ENCODE data around the gene NQO2. TPM values are rescaled to one million over a fixed set of nuclear protein-coding genes. Genes with fewer than 3 reads are reported as not detected.
"Not testable (repeated sequence)": the region's sequence is repeated elsewhere in the genome, so short reads cannot be mapped to it uniquely, and the experiment has no call there.

Gene NQO2
- total RNA-seq, 1 donor from 2014 or later = 45.6 TPM

- Mint-ChIP-seq H3K4me3 (ENCODE audit: low read depth) (peak overlapping the region; percentile 90), H3K4me1 (ENCODE audit: low read depth) (peaks cover 27% of the 10 kb centered on the region)
- intact Hi-C loops (cut with micrococcal nuclease) = no loop called here
Measured at GRCh38 chr6:3001146-3001772, 1.6 kb downstream of the NQO2 start.

GRCh38 chr6:3001773-3002293, 2.1 kb downstream of the NQO2 start:
- Mint-ChIP-seq H3K27me3 (ENCODE audit: low read depth) (no peaks in the 10 kb centered on the region), H3K9me3 (no peaks in the 10 kb centered on the region), H3K36me3 (ENCODE audit: low read depth) (peaks cover 36% of the 10 kb centered on the region), H3K27ac (no peak overlapping the region), H3K4me3 (ENCODE audit: low read depth) (peak overlapping the region; percentile 28), H3K4me1 (ENCODE audit: low read depth) (peaks cover 27% of the 10 kb centered on the region)
- no peak for DNase-seq (ENCODE audit: low spot score)
- intact Hi-C loops (cut with micrococcal nuclease) = loop anchor here (1.0 kb wide), 1 partner anchor 21 kb away; no protein-coding TSS in a partner anchor

More at GRCh38 chr6:3001146-3001772, 1.6 kb downstream of the NQO2 start:
- no peak for DNase-seq (ENCODE audit: low spot score)
- H3K27ac Mint-ChIP-seq = no peak overlapping the region
- H3K27me3 Mint-ChIP-seq (ENCODE audit: low read depth) = no peaks in the 10 kb centered on the region
- peaks cover 30% of the 10 kb centered on the region for H3K36me3 Mint-ChIP-seq (ENCODE audit: low read depth)
- H3K9me3 Mint-ChIP-seq = no peaks in the 10 kb centered on the region

- DNase-seq (ENCODE audit: low spot score); H3K27me3 Mint-ChIP-seq (ENCODE audit: low read depth); H3K9me3 Mint-ChIP-seq; intact Hi-C loops (cut with micrococcal nuclease); H3K4me3 Mint-ChIP-seq (ENCODE audit: low read depth): not testable (repeated sequence)
- H3K27ac Mint-ChIP-seq = peak overlapping the region; percentile 20
- H3K4me1 Mint-ChIP-seq (ENCODE audit: low read depth) = peaks cover 24% of the 10 kb centered on the region
- peaks cover 48% of the 10 kb centered on the region for H3K36me3 Mint-ChIP-seq (ENCODE audit: low read depth)
Measured at GRCh38 chr6:3003226-3003625, 3.5 kb downstream of the NQO2 start.

- H3K36me3 Mint-ChIP-seq (ENCODE audit: low read depth) = peaks cover 66% of the 10 kb centered on the region
- no peaks in the 10 kb centered on the region for H3K27me3 Mint-ChIP-seq (ENCODE audit: low read depth)
- intact Hi-C loops (cut with micrococcal nuclease) = no loop called here
- no peak overlapping the region for H3K27ac Mint-ChIP-seq
- peaks cover 16% of the 10 kb centered on the region for H3K4me1 Mint-ChIP-seq (ENCODE audit: low read depth)
- H3K9me3 Mint-ChIP-seq = peaks cover 9% of the 10 kb centered on the region
- DNase-seq (ENCODE audit: low spot score) = no peak
- no peak overlapping the region for H3K4me3 Mint-ChIP-seq (ENCODE audit: low read depth)
Measured at GRCh38 chr6:3005077-3005476, 5.4 kb downstream of the NQO2 start.

- intact Hi-C loops (cut with micrococcal nuclease) = no loop called here
- no peak overlapping the region for H3K4me3 Mint-ChIP-seq (ENCODE audit: low read depth)
- H3K27me3 Mint-ChIP-seq (ENCODE audit: low read depth) = no peaks in the 10 kb centered on the region
- peaks cover 17% of the 10 kb centered on the region for H3K9me3 Mint-ChIP-seq
- no peak for DNase-seq (ENCODE audit: low spot score)
- peaks cover 74% of the 10 kb centered on the region for H3K36me3 Mint-ChIP-seq (ENCODE audit: low read depth)
- H3K4me1 Mint-ChIP-seq (ENCODE audit: low read depth) = peaks cover 15% of the 10 kb centered on the region
- no peak overlapping the region for H3K27ac Mint-ChIP-seq
Measured at GRCh38 chr6:3005874-3006273, 6.2 kb downstream of the NQO2 start.

- Mint-ChIP-seq H3K36me3 (ENCODE audit: low read depth) (peaks cover 80% of the 10 kb centered on the region), H3K4me1 (ENCODE audit: low read depth) (peaks cover 15% of the 10 kb centered on the region), H3K27ac (peak overlapping the region; percentile 35), H3K4me3 (ENCODE audit: low read depth) (no peak overlapping the region), H3K27me3 (ENCODE audit: low read depth) (no peaks in the 10 kb centered on the region), H3K9me3 (peaks cover 23% of the 10 kb centered on the region)
- intact Hi-C loops (cut with micrococcal nuclease) = no loop called here
- DNase-seq (ENCODE audit: low spot score) = no peak
Measured at GRCh38 chr6:3006476-3006875, 6.8 kb downstream of the NQO2 start.

- Mint-ChIP-seq H3K4me3 (ENCODE audit: low read depth) (no peak overlapping the region), H3K36me3 (ENCODE audit: low read depth) (peaks cover 85% of the 10 kb centered on the region), H3K27ac (no peak overlapping the region), H3K9me3 (peaks cover 34% of the 10 kb centered on the region), H3K4me1 (ENCODE audit: low read depth) (peaks cover 9% of the 10 kb centered on the region), H3K27me3 (ENCODE audit: low read depth) (no peaks in the 10 kb centered on the region)
- intact Hi-C loops (cut with micrococcal nuclease) = no loop called here
- no peak for DNase-seq (ENCODE audit: low spot score)
Measured at GRCh38 chr6:3007571-3007970, 7.9 kb downstream of the NQO2 start.

- H3K4me1 Mint-ChIP-seq (ENCODE audit: low read depth); H3K27me3 Mint-ChIP-seq (ENCODE audit: low read depth); intact Hi-C loops (cut with micrococcal nuclease); H3K27ac Mint-ChIP-seq; H3K4me3 Mint-ChIP-seq (ENCODE audit: low read depth); DNase-seq (ENCODE audit: low spot score): not testable (repeated sequence)
- peaks cover 87% of the 10 kb centered on the region for H3K36me3 Mint-ChIP-seq (ENCODE audit: low read depth)
- peaks cover 39% of the 10 kb centered on the region for H3K9me3 Mint-ChIP-seq
Measured at GRCh38 chr6:3008712-3009265, 9.1 kb downstream of the NQO2 start.

GRCh38 chr6:3009930-3010329, 10.2 kb downstream of the NQO2 start:
- H3K27me3 Mint-ChIP-seq (ENCODE audit: low read depth) = no peaks in the 10 kb centered on the region
- H3K27ac Mint-ChIP-seq = no peak overlapping the region
- no peak for DNase-seq (ENCODE audit: low spot score)
- H3K4me3 Mint-ChIP-seq (ENCODE audit: low read depth) = no peak overlapping the region
- H3K4me1 Mint-ChIP-seq (ENCODE audit: low read depth) = peaks cover 6% of the 10 kb centered on the region
- intact Hi-C loops (cut with micrococcal nuclease) = no loop called here
- H3K9me3 Mint-ChIP-seq = peaks cover 39% of the 10 kb centered on the region
- H3K36me3 Mint-ChIP-seq (ENCODE audit: low read depth) = peaks cover 91% of the 10 kb centered on the region

- Mint-ChIP-seq H3K4me1 (ENCODE audit: low read depth) (peaks cover 3% of the 10 kb centered on the region), H3K4me3 (ENCODE audit: low read depth) (no peak overlapping the region), H3K36me3 (ENCODE audit: low read depth) (peaks cover 91% of the 10 kb centered on the region)
Measured at GRCh38 chr6:3011158-3011557, 11.5 kb downstream of the NQO2 start.

GRCh38 chr6:3011592-3011991, 11.9 kb downstream of the NQO2 start:
- intact Hi-C loops (cut with micrococcal nuclease) = no loop called here
- H3K36me3 Mint-ChIP-seq (ENCODE audit: low read depth) = peaks cover 88% of the 10 kb centered on the region
- H3K27ac Mint-ChIP-seq = no peak overlapping the region
- peaks cover 39% of the 10 kb centered on the region for H3K9me3 Mint-ChIP-seq
- no peaks in the 10 kb centered on the region for H3K27me3 Mint-ChIP-seq (ENCODE audit: low read depth)
- no peak for DNase-seq (ENCODE audit: low spot score)
- H3K4me1 Mint-ChIP-seq (ENCODE audit: low read depth) = peaks cover 3% of the 10 kb centered on the region
- H3K4me3 Mint-ChIP-seq (ENCODE audit: low read depth) = no peak overlapping the region

More at GRCh38 chr6:3011158-3011557, 11.5 kb downstream of the NQO2 start:
- Mint-ChIP-seq H3K27ac (no peak overlapping the region), H3K9me3 (peaks cover 39% of the 10 kb centered on the region), H3K27me3 (ENCODE audit: low read depth) (no peaks in the 10 kb centered on the region)
- DNase-seq (ENCODE audit: low spot score) = no peak
- intact Hi-C loops (cut with micrococcal nuclease) = no loop called here

GRCh38 chr6:3013486-3013885, 13.8 kb downstream of the NQO2 start:
- H3K4me1 Mint-ChIP-seq (ENCODE audit: low read depth) = peaks cover 3% of the 10 kb centered on the region

GRCh38 chr6:3013901-3014674, 14.4 kb downstream of the NQO2 start:
- H3K27ac Mint-ChIP-seq = no peak overlapping the region
- no peak for DNase-seq (ENCODE audit: low spot score)
- H3K27me3 Mint-ChIP-seq (ENCODE audit: low read depth) = no peaks in the 10 kb centered on the region
- no peak overlapping the region for H3K4me3 Mint-ChIP-seq (ENCODE audit: low read depth)
- H3K4me1 Mint-ChIP-seq (ENCODE audit: low read depth) = peaks cover 3% of the 10 kb centered on the region
- intact Hi-C loops (cut with micrococcal nuclease) = no loop called here
- peaks cover 81% of the 10 kb centered on the region for H3K36me3 Mint-ChIP-seq (ENCODE audit: low read depth)
- H3K9me3 Mint-ChIP-seq = peaks cover 39% of the 10 kb centered on the region

More at GRCh38 chr6:3013486-3013885, 13.8 kb downstream of the NQO2 start:
- intact Hi-C loops (cut with micrococcal nuclease) = no loop called here
- Mint-ChIP-seq H3K4me3 (ENCODE audit: low read depth) (no peak overlapping the region), H3K27ac (no peak overlapping the region), H3K27me3 (ENCODE audit: low read depth) (no peaks in the 10 kb centered on the region), H3K36me3 (ENCODE audit: low read depth) (peaks cover 87% of the 10 kb centered on the region), H3K9me3 (peaks cover 39% of the 10 kb centered on the region)
- no peak for DNase-seq (ENCODE audit: low spot score)
